NK-92 treated with Interleukin-12 subunit alpha and Interleukin-12 subunit beta, amount 100 ng/mL, for 24 hours (cell line): Measurements from ENCODE around the gene AMTN.

ENCODE experiments used
- DNase-seq: peaks from one replicate; lab custom pipeline; 2025; lab: John Stamatoyannopoulos, UW

Gene AMTN

DNA sequence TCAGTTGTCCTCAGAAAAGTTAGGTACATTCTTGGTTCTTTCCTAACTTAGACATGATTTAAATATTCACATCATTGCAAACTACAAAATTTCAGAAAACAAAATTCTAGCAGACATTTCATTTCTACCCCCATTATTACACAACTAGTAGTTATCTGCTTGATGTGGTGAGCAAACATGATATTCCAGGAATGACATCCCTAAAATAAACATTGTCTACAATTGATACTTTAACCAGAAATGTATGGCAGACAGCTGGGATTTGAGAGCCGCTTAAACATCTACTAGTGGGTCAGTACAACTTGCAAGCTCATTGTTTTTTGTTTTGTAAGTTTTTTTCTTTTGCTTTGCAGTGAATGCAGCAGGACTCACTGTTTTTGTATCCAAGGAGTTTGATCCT is 41.6 kb downstream of the AMTN start:
- no peak for DNase-seq

DNA sequence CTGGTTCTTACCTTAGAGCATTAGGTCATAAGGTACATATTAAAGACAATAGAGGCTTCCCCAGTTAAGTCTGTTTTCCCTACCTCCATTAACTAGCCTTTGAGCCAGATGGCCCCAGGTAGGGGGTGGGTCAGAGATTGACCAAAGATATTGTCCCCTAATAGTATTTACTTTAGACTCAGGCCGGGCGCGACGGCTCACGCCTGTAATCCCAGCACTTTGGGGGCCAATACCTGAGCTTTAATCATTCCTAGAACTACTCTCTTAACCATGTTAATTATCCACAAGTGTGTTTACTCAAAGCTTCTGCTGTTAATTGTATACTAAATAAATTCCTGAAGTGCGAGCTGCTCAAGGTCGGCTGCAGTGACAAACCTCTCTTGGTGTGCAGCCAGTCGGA is 45.7 kb downstream of the AMTN start:
- DNase-seq = no peak

DNA sequence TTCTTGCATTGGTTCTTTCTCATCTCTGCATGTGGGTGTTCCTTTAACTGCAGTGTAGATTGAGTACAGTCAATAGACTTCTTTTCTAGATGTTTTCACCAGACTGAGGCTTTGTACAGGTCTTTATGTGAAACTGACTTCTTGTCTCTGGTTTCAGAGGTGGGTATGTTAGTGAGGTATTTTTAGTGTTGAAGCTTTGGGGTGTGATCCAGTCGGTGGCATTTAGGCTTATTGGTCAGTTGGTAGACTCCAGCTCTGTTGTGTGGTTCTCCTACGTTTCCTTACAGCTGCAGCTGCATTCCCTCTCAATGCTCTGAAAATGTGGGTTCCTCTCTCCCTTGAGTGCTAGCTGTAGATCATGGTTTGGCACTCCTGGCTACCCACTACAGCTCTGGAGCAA is 52.4 kb downstream of the AMTN start:
- no peak for DNase-seq

DNA sequence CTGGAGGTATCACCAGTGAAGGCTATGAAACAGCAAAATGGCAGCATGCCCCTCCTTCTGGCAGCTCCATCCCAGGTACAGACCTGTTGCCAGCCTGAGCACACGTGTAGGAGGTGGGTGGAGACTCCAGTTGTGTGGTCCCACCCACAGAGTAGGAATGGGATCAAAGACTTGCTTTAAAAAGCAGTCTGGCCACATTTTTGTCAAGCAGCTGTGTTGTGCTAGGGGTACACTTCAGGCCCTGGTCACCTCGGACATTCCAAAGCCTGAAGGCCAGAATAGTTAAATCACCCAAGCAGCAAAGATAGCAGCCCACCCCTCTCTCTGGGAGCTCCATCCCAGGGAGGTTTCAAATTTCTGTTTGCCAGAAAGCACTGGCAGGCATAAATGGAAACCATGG is 53.4 kb downstream of the AMTN start:
- no peak for DNase-seq

- DNase-seq = no peak
These were observed 57.6 kb downstream of the AMTN start for GRCh38 chr4:70575964-70576363.

DNA sequence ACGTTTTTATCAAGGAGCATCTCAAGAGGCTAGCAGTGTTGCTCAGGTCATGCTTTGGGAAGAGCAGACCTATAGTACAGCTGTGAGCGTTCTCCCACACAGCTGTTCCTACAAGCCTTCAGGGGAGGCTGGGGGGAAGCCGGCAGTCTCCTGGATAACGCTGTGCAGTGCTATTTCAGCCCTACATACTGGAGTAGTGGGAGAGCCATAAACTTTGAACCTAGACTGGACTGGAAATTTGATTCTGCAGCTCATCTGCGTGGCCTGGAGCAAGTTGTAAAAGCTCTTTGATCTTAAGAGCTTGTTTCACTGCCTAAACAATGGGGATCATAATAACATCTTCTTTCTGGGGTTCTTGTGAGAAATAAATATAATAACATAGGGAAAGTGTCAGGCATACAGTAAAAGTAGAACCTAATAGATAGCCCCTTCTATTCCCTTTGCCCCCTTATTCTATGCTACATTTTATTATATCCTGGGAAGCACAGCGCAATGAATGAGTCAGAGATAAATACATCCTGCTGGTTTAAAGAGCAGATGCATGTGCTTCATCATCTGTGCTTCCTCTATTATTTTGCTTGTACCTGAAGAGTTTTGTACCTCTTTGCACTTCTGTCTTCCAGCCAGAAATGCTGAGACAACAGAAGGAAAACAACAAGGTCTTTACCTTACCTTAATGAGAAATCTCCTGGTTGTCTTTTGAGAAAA is 59.0 kb downstream of the AMTN start:
- DNase-seq = no peak

- DNase-seq = no peak
These were observed 63.6 kb downstream of the AMTN start for GRCh38 chr4:70581980-70582379.
